ENCODE measurements around the gene C5orf15. TPM values are rescaled to one million over a fixed set of nuclear protein-coding genes. Genes with fewer than 3 reads are reported as not detected.
"Not testable (repeated sequence)": the region's sequence is repeated elsewhere in the genome, so short reads cannot be mapped to it uniquely, and the experiment has no call there.

C5orf15 gene
- total RNA-seq, 1 donor from 2014 or later, result 44.2 TPM

DNA sequence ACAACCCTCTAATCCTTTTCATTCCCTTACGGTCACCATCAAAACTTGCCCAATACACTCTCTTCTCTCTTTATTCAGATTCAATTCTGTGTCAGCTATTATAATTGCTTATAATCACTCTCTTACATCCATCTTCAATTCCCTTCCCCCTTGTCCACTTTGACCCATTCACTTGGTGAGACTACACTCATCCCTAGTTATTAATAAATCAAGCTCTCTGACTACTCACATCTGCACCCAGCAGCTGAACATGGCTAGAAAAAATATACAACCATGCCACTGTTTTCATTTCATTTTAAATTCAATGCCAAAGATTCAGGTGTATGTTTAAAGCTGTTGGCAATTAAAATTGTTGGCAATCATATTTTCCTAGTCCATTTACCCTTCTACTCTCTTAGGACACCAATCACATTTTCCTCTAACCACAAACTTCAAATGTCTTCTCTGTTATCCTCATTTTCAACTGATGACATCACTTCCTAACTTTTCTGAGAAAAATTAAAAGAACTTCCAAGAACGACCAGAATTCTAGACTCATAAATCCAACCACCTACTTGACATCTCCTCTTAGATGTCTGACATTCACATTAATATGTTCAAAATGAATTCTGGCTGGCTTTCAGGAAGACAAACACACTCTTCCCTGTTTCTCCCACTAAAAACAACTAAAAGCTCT, 5.5 kb downstream of the C5orf15 start:
- no peak for DNase-seq

DNA sequence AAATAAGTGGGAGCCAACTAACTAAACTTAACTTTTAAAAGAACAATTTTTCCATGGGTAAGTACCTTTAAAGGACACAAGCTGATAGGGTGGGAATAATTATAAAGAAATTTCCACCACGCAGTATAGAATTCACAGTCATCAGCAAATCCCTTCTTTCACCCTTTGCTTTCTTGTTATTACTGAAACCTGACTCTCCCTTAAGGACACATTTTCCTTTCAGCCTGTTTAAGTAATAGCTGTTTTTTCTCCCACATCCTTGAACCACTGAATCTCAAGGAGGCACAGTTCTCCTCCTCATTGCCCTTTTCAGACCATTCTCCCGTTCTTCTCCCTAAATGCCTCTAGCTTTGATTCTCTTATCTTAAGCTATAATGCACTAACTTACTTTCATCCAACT, 6.3 kb downstream of the C5orf15 start:
- DNase-seq, result no peak

DNA sequence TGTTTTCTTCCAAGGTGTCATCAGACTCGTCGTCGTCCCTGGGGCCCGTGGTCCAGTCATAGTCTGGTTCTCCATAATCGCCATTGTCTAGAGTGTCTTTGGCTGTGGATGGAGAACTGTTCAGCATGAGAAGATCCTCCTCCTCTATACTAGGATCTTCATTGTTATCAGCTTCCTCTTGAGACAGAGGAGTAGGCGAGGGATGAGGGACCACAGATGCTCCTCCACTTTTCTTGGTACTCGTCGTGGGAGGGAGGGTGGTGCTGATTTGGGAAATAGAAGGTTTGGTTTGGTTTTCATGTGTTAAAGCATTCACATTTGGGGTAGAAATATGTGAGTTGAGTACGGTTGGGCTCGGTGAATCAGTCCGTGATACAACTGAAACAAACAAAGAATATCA, 8.8 kb downstream of the C5orf15 start:
- DNase-seq, result no peak

DNA sequence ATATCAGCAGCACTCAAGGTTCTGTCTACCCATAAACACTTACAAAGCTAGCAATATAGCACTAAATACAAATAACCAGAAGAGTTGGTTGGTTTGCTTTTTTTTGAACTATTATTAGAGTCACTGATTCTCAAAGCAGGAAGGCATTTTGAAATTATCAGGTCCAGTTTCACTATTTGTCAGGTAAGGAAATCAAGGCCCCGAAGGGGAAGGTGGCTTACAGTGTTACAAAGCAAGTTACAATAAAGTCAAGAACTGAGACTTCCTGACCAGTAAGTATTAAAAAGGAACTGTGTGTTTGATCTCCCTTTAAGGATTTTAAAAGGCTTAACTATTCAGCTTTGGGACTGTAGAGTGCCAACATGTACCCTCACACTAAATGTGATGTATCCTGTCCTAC, 10.8 kb downstream of the C5orf15 start:
- DNase-seq, result no peak

DNA sequence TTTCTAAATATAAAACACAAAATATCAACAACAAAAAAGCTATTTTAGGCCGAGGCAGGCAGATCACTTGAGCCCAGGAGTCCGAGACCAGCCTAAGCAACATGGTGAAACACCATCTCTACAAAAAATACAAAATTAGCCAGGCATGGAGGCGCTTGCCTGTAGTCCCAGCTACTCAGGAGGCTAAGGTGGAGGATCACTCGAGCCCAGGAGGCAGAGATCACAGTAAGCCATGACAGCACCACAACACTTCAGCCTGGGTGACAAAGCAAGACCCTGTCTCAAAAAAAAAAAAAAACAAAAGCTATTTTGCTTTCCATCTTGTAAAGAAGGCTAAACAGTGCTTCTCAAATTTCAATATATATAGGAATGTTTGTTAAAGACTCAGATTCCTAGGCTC, 11.3 kb downstream of the C5orf15 start:
- no peak for DNase-seq

DNA sequence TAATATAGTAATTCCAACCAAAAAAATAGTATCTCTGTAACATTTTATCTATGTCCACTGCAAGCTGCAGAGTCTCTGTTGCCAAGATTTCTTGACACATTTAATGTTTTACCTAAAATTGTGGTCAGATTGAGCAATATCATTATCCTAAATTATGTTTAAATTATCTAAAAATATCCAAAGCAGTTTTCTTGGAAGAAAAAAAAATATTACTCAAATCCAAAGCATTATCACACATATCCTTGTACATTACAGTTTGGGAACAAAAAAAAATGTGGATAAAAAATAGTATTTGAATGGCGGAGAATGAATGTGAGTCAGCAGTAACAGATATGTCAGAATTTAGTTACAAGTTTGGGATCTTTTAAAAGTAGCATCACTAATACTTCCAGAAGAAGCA, 12.2 kb downstream of the C5orf15 start:
- DNase-seq, result not testable (repeated sequence)

DNA sequence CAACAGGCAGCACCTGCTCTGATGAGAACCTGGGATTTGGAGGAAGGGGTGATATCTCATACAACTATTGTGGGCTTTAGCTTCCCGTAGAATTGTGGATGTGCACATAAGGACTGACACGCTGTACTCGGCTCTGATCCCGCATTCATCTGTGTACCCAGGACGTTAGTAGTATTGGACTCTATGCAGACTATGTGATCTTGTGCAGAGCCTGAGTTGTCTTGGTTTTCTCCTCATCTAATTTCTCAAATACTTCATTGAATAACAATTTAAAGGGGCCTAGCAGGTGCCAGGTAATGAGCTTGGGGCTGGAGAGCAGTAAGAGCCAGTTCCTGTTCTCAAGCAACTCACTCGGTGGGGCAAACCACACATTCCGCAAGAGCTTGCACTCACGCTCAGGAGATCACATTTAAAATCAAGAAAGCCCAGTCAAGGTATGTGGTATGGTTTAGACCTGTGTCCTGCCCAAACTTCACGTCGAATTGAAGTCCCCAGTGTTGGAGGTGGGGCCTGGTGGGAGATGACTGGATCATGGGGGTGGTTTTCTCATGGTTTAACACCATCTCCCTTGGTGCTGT, 14.8 kb downstream of the C5orf15 start:
- DNase-seq, result no peak

DNA sequence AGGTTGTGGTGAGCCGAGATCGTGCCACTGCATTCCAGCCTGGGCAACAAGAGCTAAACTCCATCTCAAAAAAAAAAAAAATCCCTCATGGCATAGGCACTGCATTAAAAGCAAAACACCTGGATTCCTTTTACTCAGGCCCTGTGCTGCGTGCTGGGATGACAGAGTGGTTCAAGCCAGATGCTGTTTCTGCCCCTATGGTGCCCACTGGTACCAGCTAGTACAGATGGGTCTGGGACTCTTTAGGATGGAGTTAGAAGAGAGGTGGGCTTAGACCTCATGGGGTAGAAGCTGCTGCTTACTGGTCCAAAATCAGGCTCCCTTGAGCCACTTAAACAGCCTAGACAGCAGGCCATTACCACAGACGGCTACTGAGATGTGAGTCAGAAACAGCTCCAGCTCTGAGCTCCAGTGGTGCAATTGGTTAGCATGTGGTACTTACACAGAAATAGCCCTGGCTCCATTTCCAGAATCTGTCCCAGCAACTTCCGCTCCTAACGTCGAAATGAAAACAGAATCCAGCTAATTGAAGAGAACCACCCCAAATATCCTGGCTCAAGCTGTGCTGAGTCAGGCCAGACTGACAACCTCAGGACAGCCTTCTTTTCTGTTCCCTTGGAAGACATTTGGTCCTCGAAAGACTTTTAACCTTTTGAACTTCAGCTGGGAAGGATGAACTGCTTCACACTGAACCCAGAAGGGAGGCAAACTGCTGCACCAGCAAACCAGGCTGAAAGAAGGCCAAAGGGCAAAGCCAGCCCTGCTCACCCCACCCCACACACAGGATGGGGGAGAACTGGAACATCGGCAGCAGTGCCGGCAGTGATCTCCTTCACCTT, 15.5 kb downstream of the C5orf15 start:
- peak; percentile 16 for DNase-seq

DNA sequence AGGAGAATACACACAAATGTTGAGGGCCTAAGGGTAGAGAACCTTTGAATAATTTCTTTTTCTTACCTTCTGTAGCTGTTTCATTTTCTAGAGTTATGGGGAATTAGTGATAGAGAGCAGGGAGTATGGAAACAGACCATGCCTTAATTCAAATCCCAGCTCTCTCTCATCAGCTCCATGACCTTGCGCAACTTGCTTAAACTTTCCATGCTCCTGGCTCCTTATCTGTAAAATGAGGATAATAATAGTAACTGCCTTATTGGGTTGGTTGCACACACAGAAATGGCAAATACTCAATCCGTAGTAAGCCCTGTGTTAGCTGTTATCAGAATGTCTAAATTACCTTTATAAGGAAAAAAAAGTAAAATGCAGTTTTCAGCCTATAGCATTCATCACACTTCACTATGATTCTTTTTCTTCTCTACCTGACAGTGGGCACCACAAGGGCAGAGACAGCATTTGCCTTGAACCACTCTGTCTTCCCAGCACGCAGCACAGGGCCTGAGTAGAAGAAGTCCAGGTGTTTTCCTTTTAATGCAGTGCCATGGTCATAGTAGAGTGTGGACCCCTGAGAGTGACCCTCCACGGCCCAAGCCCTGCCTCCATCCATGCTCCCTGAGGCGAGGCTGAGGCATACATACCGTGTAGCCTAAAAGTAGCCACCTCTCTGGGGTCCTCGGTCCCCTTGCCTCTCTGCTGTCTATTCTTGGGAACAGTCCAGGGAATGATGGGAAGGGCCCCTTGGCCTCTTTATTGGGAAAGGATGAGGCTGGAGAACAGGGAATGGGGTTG, 17.4 kb downstream of the C5orf15 start:
- DNase-seq, result no peak

DNA sequence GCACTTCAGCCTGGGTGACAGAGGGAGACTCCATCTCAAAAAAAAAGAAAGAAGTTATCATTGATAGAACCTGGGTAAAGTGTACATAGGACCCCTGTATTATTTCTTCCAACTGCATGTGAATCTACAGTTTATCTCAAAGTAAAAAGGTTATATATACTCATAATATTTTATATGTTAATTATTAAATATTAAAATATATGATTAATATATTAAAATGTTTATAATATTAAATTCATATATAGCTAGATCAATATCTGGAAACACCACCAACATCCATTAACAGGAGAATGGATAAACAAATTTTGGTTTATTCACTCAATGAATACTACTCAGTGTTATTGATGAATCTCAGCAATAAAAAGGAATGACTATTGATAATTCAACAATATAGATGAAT, 19.7 kb downstream of the C5orf15 start:
- no peak for DNase-seq

DNA sequence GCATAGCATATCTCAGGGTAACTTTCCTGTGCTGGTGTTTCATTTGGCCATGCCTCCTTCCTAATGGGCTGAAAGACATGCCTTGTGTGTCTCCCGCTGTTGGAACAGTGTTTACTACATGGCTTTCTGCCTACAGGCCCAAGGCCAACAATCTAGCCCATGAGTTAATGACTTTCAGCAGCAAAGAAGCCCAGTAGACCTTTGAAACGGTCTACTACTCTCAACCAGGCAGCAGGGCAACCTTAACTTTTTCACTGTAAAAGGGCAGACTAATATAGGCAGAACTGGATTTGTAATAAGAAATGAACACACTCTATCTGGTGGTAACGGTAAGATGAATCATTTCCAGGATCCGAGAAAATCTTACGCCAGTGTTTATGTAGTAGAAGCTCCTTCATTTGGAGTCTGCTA, 21.0 kb downstream of the C5orf15 start:
- DNase-seq, result no peak

DNA sequence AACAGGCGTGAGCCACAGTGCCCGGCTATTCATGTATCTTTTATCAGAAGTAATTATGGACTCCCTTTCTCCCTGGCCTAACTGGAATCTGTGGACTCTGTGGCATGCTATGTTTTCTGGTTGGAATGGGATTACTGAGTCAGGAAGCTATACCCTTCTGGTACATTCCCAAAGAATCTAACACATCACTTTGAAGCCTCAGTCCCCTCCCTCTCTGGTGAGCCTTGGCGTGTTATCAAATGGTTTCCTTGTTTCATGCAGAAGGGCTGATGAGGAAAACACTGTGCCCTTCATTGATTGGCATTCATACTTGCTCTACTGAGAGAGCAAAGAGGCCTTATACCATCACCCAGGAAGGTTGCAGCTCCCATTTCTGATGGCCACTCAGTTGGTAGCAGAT, 22.9 kb downstream of the C5orf15 start:
- DNase-seq, result no peak

DNA sequence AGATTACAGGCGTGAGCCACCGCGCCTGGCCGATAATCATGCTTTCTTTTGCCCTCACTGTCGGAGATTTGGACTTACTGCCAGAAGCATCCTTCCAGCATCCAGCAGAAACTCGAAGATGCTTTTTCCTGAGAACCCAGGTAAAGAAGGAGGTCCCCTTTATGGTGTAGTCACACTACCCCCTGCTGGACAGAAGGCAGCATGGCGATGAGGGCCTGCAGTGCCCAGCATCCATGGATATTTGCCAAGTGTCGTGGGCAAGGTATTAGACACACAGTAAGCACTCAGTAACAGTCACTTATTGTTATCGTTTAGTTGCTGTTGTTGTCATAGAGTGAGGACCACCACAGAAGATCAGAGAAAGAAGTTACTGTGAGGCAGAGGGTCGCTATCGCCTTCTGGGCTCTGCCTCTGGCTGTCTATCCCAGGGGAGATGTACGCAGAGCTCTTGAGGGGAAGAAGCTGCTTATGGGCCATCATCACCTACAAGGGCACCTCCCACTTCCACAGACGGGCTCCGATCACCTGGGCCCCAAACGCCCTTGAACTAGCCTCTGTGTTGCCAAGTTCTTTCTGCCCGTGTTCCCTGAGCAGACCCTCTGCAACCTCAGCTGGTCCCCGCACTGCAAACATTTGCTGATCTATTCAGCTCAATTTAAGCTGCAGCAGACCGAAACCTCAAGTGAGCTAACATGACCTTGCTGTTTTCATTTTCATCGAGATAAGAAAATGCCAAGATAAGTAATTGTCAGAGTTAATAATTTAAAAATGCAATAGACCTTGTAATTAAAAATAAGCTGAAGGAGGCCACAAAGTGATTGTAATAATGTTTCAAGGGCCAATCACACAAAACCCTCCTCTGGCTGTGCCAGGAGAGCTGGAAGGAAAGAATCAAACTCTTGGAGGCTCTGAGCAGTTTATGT, 23.9 kb downstream of the C5orf15 start:
- DNase-seq, result no peak

DNA sequence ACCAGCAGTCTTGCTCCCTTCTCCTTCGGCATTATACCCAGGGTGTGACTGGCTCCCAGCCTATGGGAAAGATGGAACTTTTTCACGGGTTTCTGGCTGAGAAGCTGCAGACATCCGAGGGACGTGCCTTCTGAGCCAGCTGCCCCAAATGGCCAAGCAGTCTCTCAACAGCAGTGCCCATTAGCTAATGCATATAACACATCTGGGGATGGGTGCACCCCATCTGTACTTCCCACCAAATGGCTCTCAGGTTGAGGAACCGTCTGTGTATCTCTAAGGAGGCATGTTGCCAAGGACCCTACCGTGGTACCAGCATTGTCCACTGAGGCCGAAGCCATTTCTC, 25.0 kb downstream of the C5orf15 start:
- DNase-seq, result no peak

DNA sequence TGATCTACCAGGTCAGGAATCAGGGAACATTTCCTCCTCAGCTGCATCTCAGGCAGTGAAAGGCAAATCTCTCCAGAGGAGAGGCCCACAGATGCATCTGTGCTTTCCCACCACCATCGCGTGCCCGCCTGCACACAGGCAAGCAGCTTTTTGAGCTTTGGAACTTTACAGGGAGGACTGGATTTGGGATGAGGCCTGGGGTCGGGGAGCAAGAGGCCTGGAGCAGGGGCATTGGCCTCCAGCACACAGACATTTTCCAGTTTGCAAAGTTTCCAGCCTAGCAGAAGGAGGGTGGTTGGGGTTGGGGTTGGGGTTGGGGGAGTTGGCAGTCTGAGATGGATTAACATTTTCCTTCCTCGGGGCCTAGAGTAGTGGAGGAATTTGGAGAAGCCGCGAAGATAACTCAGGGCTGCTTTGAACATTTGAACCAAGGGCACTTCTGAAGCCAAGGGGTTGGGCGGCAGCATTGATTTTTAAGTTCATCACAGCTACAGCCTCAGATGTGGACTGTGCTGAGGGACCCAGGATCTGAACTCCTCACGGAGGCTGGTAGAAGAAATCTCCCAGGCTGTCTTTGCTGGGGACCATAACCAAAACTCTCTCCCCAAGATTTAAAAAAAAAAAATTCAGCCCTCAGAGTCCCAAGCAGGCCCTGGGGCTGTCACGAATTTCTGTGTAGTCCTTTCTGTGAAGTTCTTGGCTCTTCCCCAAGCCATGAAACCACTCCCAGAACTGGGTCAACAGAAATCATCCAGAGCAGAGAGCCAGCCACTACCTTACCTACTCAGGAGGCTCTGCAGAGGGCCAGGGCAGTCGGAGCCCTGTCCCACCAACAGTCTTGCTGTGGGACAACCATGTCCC, 25.6 kb downstream of the C5orf15 start:
- no peak for DNase-seq

DNA sequence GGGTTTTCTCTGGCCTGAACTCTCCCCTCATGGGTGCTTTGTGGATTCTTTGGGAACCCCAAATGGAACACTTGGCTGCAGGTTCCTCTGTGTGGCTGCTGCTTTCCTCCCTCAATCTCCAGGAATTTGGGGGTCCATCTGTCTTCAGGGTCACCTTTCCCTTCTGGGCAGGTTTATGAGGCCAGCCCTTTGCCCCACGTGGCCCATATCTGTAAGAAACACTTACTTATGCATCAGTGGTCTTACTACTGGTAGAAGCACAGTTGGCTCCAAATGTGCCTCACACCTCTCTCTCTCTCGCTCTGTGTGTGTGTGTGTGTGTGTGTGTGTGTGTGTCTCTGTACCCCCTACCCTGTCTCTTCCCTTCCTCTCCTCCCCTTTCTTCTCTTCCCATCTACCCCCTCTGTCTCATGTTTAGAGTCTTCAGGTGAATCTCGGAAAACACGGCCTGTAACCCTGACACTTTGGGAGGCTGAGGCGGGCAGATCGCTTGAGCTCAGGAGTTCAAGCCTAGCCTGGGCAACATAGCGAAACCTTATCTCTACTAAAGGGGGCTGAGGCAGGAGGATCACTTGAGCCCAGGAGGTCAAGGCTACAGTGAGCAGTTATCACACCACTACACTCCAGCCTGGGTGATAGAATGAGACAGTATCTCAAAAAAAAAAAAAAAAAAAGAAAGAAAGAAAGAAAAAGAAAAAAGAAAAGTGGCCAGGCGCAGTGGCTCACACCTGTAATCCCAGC, 26.8 kb downstream of the C5orf15 start:
- no peak for DNase-seq

DNA sequence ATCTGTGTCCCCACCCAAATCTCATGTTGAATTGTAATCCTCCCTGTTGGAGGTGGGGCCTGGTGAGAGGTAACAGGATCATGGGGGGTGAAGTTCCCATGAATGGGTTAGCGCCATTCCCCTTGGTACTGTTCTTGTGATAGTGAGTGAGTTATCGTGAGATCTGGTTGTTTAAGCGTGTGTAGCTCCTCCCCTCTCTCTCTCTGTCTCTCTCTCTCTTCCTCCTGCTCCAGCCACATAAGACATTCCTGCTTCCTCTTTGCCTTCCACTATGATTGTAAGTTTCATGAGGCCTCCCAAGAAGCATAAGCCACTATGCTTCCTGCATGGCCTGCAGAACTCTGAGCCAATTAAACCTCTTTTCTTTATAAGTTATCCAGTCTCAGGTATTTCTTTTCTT, 28.8 kb downstream of the C5orf15 start:
- DNase-seq, result no peak

DNA sequence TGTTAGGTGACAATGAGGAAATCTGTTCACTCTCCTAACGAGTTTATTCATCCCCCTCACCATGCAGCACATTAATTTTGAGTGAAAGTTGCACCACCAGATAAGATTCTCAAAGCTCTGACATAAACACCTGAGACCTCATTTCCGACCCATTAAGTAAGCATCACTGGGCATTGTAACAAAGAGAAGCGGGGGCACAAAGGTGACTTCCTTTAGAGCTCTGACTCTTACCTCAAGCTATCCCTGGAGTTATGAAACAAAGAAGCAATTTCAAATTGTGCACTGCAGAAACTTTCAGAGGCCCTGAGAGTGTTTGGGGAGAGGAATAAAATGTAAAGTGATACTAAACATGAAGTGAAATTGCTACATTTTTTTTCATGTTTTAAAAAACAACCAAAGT, 29.5 kb downstream of the C5orf15 start:
- DNase-seq, result no peak

DNA sequence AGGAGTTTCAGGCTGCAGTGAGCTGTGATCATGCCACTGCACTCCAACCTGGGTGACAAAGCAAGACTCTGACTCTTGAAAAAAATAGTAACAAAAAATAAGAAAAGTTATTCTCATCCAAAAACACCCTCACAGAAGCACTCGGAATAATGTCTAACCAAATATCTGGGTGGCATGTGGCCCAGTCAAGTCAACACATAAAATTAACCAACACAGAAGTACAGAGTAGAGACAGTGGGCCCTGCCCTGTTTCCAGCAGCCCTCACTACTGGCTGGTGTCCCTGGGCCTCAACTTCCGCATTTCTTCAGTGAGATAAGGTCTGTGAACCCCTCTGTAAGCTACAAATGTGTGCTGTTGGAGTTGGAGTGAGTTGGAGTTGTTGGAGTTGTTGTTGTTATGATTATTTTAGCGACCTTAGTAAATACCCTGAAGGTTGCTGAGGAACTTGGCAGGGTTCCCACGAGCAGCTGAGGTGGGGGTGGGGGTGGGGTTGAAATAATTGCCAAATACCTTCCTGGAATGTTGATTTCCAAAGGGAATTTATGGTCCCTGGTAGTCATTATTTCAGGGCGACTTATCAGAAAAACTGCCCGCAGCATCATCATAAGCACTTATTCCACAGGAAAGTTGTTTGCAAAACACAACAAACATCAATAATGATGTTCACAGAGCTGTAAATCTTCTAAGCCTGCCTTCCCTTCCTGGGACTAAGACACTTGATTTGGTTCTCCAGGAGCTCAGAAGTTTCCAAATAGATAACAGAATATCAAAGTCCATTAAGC, 30.2 kb downstream of the C5orf15 start:
- no peak for DNase-seq
